ENCODE measurements around the gene DNAH17. TPM values are rescaled to one million over a fixed set of nuclear protein-coding genes. Genes with fewer than 3 reads are reported as not detected.

The DNAH17 gene
- total and polyA plus RNA-seq, 7 experiments from 2014 or later = 0.05 to 1.5 (median 0.38) TPM

DNA sequence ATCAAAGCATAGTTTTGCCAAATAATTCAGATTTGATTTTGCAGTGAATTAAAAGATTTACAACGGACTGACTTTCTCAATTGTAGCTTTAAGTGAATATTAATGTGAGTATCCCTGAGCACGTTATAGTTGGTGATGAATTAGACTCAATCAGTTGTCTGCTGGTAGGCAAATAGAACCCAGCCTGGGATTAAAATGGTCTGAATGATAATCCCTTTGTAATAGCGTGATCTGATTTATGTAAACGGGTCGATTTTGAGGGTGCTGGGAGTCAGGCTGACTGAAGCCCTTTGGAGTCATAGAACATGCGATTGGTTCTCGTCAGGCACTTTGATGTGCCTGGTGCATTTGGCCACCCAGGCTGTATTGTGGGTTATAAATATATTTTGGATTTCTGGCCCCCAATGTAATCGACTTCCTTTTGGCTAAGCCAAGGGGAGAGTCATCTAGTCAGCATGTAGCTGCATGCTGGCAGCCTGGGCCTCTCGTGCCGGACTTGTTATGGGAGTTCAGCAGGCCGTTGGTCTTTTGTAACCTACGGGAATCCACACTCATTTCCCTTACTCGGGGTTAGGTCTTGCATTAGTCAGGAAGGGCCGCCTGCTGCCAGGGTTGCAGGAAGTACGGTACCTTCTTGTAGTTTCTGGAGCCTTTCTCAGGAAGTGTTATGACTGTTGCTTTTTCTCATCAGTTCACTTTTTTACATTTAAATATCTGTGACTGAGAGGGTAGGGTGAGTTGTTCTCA, 193.3 kb downstream of the DNAH17 start:
- Mint-ChIP-seq H3K4me3 (peak overlapping the region; percentile 57 to 93 (median 74)), H3K9me3 (peaks cover 0 to 6% (median 0%) of the 10 kb centered on the region in 11 donors), H3K27ac (peak overlapping the region; percentile 84 to 98 (median 93)), H3K36me3 (peaks cover 0 to 32% (median 11%) of the 10 kb centered on the region in 5 donors), H3K27me3 (no peaks in the 10 kb centered on the region), H3K4me1 (peaks cover 83 to 95% (median 90%) of the 10 kb centered on the region in 7 donors)
- ATAC-seq (peak; percentile 53), DNase-seq (peak in 2 of 9 donors; percentile 20 to 63)
- H3K36me3 ChIP-seq (ENCODE audit: control insufficient read depth in 2 of 3, insufficient read depth in 3 of 3, low read length in 3 of 3) = no peaks in the 10 kb centered on the region
- H3K27ac ChIP-seq (ENCODE audit: low read depth, low read length) = peak overlapping the region; percentile 70
- CTCF ChIA-PET = interaction anchor here (1.2 kb wide), 1 partner anchor 40 kb away, joined by 3 read pairs; no protein-coding TSS in a partner anchor
- intact Hi-C loops (cut with micrococcal nuclease) = no loop called here
- H3K27me3 ChIP-seq (ENCODE audit: control insufficient read depth in 2 of 2, insufficient read depth in 2 of 2, low read length in 2 of 2) = no peaks in the 10 kb centered on the region
- POLR2A ChIA-PET = interaction anchor here (1.0 kb wide), 1 partner anchor 21 kb away, joined by 3 read pairs; no protein-coding TSS in a partner anchor
- H3K4me3 ChIP-seq (ENCODE audit: low read length) = no peak overlapping the region
- no peaks in the 10 kb centered on the region for H3K9me3 ChIP-seq (ENCODE audit: control insufficient read depth in 2 of 3, low read length in 3 of 3)
- peaks cover 82 to 84% of the 10 kb centered on the region in 2 donors for H3K4me1 ChIP-seq (ENCODE audit: control insufficient read depth in 2 of 2, insufficient read depth in 2 of 2, low read length in 2 of 2)

DNA sequence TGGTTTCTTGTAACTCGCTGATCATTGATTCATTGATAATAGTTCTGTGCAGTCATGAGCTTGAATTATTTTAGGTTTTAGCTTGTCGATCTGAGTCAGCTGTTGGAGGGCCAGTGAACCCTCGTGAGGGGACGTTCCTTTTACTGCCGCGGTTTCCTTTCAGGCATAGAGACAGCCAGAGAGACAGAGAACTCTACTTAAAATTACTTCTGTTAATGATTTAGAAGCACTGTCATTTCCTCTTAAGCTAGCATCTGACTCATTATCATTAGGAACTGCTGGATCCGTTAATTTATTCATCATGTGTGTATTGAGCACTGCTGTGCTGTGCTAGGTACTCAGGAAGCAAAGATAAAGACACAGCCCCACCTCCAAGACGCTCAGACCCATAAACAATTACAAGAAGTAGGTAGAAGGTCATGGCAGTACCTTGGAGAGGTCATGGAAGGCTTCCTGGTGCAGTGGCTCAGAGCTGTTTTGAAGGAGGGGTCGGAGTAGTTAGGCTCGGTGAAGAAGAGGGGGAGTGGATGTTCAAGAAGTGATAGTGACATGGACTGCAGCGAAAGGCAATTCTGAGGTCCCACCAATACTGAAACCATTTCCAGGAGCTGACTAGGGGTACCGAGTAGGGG, 195.5 kb downstream of the DNAH17 start:
- H3K36me3 ChIP-seq (ENCODE audit: control insufficient read depth in 2 of 3, insufficient read depth in 3 of 3, low read length in 3 of 3) = no peaks in the 10 kb centered on the region
- H3K4me1 ChIP-seq (ENCODE audit: control insufficient read depth in 2 of 2, insufficient read depth in 2 of 2, low read length in 2 of 2) = peaks cover 66 to 69% of the 10 kb centered on the region in 2 donors
- peak overlapping the region; percentile 28 for H3K4me3 ChIP-seq (ENCODE audit: low read length)
- H3K27me3 ChIP-seq (ENCODE audit: control insufficient read depth in 2 of 2, insufficient read depth in 2 of 2, low read length in 2 of 2) = no peaks in the 10 kb centered on the region
- POLR2A ChIA-PET = interaction anchor here (0.5 to 1.0 kb wide), 5 partner anchors 12 to 349 kb away, joined by 3 to 4 read pairs (median 3); no protein-coding TSS in a partner anchor
- peak; percentile 74 for ATAC-seq
- H3K27ac ChIP-seq (ENCODE audit: low read depth, low read length) = peak overlapping the region; percentile 37
- peaks cover 66 to 78% (median 73%) of the 10 kb centered on the region in 7 donors for H3K4me1 Mint-ChIP-seq
- intact Hi-C loops (cut with micrococcal nuclease) = loop anchor here in 1 of 2 donors (2.0 kb wide), 1 partner anchor 67 kb away; no protein-coding TSS in a partner anchor
- no peaks in the 10 kb centered on the region for H3K27me3 Mint-ChIP-seq
- peak in 5 of 9 donors; percentile 33 to 63 (median 51) for DNase-seq
- H3K36me3 Mint-ChIP-seq = peaks cover 0 to 24% (median 7%) of the 10 kb centered on the region in 5 donors
- peaks cover 0 to 6% (median 0%) of the 10 kb centered on the region in 11 donors for H3K9me3 Mint-ChIP-seq
- no peaks in the 10 kb centered on the region for H3K9me3 ChIP-seq (ENCODE audit: control insufficient read depth in 2 of 3, low read length in 3 of 3)
- CTCF ChIA-PET = interaction anchor here (0.7 to 1.0 kb wide), 2 partner anchors 20 to 40 kb away, joined by 3 to 8 read pairs; no protein-coding TSS in a partner anchor
- H3K27ac Mint-ChIP-seq = peak overlapping the region; percentile 66 to 96 (median 83)
- peak overlapping the region; percentile 44 to 94 (median 84) for H3K4me3 Mint-ChIP-seq

DNA sequence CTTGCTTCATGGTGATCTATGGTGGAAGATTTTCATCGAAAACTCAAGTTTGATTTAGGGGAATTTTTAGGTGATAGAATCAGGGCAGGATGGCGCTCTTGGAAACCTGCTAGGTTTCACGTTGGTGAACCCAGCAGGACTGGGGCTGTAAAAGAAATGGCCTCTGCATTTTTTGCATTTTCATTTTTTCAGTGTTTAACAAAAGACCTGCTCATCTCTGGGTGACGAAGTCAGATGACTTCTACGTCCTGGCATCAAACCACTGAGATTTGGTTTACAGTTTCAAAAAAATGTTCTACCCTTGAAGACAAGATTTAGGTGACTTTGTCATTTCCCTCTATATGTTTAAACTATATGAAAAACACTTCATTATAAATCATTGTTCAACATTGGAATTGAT, 196.8 kb downstream of the DNAH17 start:
- Mint-ChIP-seq H3K9me3 (peaks cover 0 to 4% (median 0%) of the 10 kb centered on the region in 11 donors), H3K27ac (peak overlapping the region; percentile 71 to 93 (median 80)), H3K27me3 (no peaks in the 10 kb centered on the region), H3K4me3 (peak overlapping the region; percentile 65 to 96 (median 93)), H3K4me1 (peaks cover 53 to 68% (median 59%) of the 10 kb centered on the region in 7 donors), H3K36me3 (peaks cover 0 to 23% (median 5%) of the 10 kb centered on the region in 5 donors)
- intact Hi-C loops (cut with micrococcal nuclease) = loop anchor here in 1 of 2 donors (2.0 kb wide), 1 partner anchor 66 kb away; no protein-coding TSS in a partner anchor
- no peak for DNase-seq
- Histone ChIP-seq H3K4me1 (ENCODE audit: control insufficient read depth in 2 of 2, insufficient read depth in 2 of 2, low read length in 2 of 2) (peaks cover 53 to 57% of the 10 kb centered on the region in 2 donors), H3K36me3 (ENCODE audit: control insufficient read depth in 2 of 3, insufficient read depth in 3 of 3, low read length in 3 of 3) (no peaks in the 10 kb centered on the region), H3K27me3 (ENCODE audit: control insufficient read depth in 2 of 2, insufficient read depth in 2 of 2, low read length in 2 of 2) (no peaks in the 10 kb centered on the region), H3K27ac (ENCODE audit: low read depth, low read length) (no peak overlapping the region), H3K9me3 (ENCODE audit: control insufficient read depth in 2 of 3, low read length in 3 of 3) (no peaks in the 10 kb centered on the region), H3K4me3 (ENCODE audit: low read length) (no peak overlapping the region)
- ChIA-PET CTCF (interaction anchor here (0.7 to 1.4 kb wide), 3 partner anchors 21 to 41 kb away, joined by 4 to 6 read pairs (median 5); no protein-coding TSS in a partner anchor), POLR2A (interaction anchor here (0.5 to 1.5 kb wide), 2 partner anchors 13 to 16 kb away, joined by 3 to 4 read pairs; no protein-coding TSS in a partner anchor)
- ATAC-seq = no peak

DNA sequence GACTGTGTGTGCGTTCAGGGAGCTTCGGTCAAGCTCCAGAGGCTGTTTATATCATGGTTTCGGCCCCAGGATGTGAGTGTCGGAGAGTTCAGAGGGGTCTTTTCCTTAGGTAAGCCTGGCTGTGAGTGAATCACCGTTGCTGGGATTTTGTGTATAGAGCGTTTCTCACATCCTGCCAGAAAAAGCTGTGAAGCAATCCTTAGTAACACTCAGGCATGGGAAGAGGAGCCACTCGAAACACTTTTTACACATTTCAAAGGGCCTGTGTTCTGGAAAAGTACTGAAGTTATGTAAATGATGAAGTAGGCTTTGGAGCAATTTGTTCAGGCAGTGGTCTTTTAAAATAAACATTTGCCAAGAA, 198.1 kb downstream of the DNAH17 start:
- Histone ChIP-seq H3K4me1 (ENCODE audit: control insufficient read depth in 2 of 2, insufficient read depth in 2 of 2, low read length in 2 of 2) (peaks cover 41 to 50% of the 10 kb centered on the region in 2 donors), H3K36me3 (ENCODE audit: control insufficient read depth in 2 of 3, insufficient read depth in 3 of 3, low read length in 3 of 3) (no peaks in the 10 kb centered on the region), H3K4me3 (ENCODE audit: low read length) (peak overlapping the region; percentile 82), H3K9me3 (ENCODE audit: control insufficient read depth in 2 of 3, low read length in 3 of 3) (no peaks in the 10 kb centered on the region), H3K27ac (ENCODE audit: low read depth, low read length) (peak overlapping the region; percentile 73), H3K27me3 (ENCODE audit: control insufficient read depth in 2 of 2, insufficient read depth in 2 of 2, low read length in 2 of 2) (no peaks in the 10 kb centered on the region)
- DNase-seq = no peak
- intact Hi-C loops (cut with micrococcal nuclease) = loop anchor here in 1 of 2 donors (2.0 kb wide), 2 partner anchors 18 to 36 kb away; partner anchors contain the start of gene SOCS3
- POLR2A ChIA-PET = interaction anchor here (1.0 to 2.3 kb wide), 6 partner anchors 9 to 125 kb away, joined by 3 to 7 read pairs (median 4); no protein-coding TSS in a partner anchor
- ATAC-seq = no peak
- CTCF ChIA-PET = interaction anchor here (1.2 to 1.4 kb wide), 2 partner anchors 39 to 43 kb away, joined by 4 to 5 read pairs; no protein-coding TSS in a partner anchor
- peak overlapping the region; percentile 65 to 96 (median 93) for H3K4me3 Mint-ChIP-seq
- H3K27ac Mint-ChIP-seq = peak overlapping the region; percentile 80 to 93 (median 91)
- no peaks in the 10 kb centered on the region for H3K27me3 Mint-ChIP-seq
- H3K36me3 Mint-ChIP-seq = peaks cover 0 to 23% (median 5%) of the 10 kb centered on the region in 5 donors
- H3K4me1 Mint-ChIP-seq = peaks cover 45 to 58% (median 48%) of the 10 kb centered on the region in 7 donors
- peaks cover 0 to 3% (median 0%) of the 10 kb centered on the region in 11 donors for H3K9me3 Mint-ChIP-seq

DNA sequence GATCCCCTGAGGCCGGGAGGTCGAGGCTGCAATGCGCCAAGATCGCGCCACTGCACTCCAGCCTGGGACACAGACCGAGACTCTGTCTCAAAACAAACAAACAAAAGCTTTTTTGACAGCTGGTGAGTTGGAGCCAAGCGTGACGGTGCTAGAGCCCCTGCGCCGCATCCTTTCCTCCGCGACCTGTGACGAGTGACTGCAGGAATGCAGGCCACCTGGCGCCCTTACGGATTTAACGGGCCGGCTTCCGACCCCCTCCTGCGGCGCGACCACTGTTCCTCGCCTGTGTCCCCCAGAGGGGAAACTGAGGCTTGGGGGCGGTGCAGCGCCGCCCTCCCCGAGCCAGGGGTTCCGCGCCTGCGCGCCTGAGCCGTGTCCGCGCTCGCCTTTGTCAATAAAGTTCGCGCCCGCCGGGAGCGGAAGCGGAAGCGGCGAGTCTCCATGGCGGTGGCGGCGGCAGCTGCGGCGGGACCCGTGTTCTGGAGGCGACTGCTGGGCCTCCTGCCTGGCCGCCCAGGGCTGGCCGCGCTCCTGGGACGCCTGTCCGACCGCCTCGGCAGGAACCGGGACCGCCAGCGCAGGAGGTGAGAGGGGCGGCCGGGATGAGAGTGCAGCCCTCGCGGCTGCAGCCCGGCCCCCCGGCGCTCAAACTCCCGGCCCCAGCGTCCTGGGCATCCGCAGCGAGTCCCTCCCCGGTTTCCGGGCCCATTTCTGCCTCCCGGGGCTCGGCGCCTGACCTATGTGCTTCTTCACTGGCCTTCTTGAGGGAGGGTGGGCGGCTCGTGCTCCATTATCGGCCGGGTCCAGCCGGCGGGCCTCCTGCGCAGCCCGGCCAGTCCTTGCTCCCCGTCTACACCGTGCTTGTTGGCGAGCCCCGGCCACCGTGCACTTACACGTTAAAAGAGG, 198.7 kb downstream of the DNAH17 start, which contains the start of gene PGS1:
TSS of gene PGS1 (plus strand) at position 425 of the 906 bp plus-strand sequence. CDS start at position 442, 17 bp downstream.
- POLR2A ChIA-PET = interaction anchor here (1.0 to 2.3 kb wide), 10 partner anchors 9 to 1652 kb away, joined by 3 to 7 read pairs (median 4); partner anchors contain the start of genes JMJD6 and METTL23
- no peaks in the 10 kb centered on the region for H3K27me3 Mint-ChIP-seq
- Histone ChIP-seq H3K4me1 (ENCODE audit: control insufficient read depth in 2 of 2, insufficient read depth in 2 of 2, low read length in 2 of 2) (peaks cover 35 to 44% of the 10 kb centered on the region in 2 donors), H3K4me3 (ENCODE audit: low read length) (peak within 1 kb of the TSS; percentile 82), H3K27me3 (ENCODE audit: control insufficient read depth in 2 of 2, insufficient read depth in 2 of 2, low read length in 2 of 2) (no peaks in the 10 kb centered on the region), H3K27ac (ENCODE audit: low read depth, low read length) (peak within 1 kb of the TSS; percentile 73), H3K36me3 (ENCODE audit: control insufficient read depth in 2 of 3, insufficient read depth in 3 of 3, low read length in 3 of 3) (no peaks in the 10 kb centered on the region), H3K9me3 (ENCODE audit: control insufficient read depth in 2 of 3, low read length in 3 of 3) (no peaks in the 10 kb centered on the region)
- peak; percentile 76 to 91 (median 87) for DNase-seq
- intact Hi-C loops (cut with micrococcal nuclease) = loop anchor here (1.0 to 2.0 kb wide), 5 partner anchors 18 to 164 kb away; partner anchors contain the start of genes SOCS3 (in 2 of the 2) and BIRC5 (in 1 of the 2)
- H3K9me3 Mint-ChIP-seq = peaks cover 0 to 3% (median 0%) of the 10 kb centered on the region in 11 donors
- H3K4me3 Mint-ChIP-seq = peak within 1 kb of the TSS; percentile 65 to 96 (median 93)
- peak; percentile 70 for ATAC-seq
- peaks cover 0 to 23% (median 5%) of the 10 kb centered on the region in 5 donors for H3K36me3 Mint-ChIP-seq
- peak within 1 kb of the TSS; percentile 87 to 93 (median 91) for H3K27ac Mint-ChIP-seq
- CTCF ChIA-PET = interaction anchor here (1.1 kb wide), 1 partner anchor 43 kb away, joined by 3 read pairs; no protein-coding TSS in a partner anchor
- H3K4me1 Mint-ChIP-seq = peaks cover 38 to 51% (median 42%) of the 10 kb centered on the region in 7 donors
